ENCODE results near the gene RASGRF1.
A peak's percentile ranks its signal among the peaks of the same experiment; 100 is the strongest.

The RASGRF1 gene

DNA sequence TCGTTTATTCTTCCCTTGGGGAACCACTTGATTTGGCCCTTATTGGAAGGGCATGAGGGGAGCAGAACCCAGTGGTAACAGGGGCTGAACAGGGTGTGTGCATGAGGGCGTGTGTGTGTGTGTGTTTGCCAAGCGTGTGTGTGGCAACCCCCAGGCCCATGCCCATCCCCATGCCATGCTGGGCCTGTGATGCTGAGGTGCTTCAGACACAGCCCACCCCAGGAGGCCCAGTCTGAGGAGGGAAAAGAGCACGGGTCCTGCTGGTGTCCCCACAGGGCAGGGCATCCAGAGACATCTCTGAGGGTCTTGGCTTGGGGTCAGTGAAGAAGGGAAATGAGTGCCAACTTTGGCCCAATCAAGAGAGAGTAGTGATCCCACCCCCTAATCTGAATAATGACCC lies 71.6 kb downstream of the RASGRF1 start:
- peaks cover 17% of the 10 kb centered on the region for H3K27me3 ChIP-seq (replicated peaks; ENCODE audit: control insufficient read depth, insufficient read depth, low read length)
- H3K4me1 ChIP-seq (ENCODE audit: control insufficient read depth, insufficient read depth, low read length): no peaks in the 10 kb centered on the region
- H3K9ac ChIP-seq (ENCODE audit: low read length): no peak overlapping the region
- DNase-seq (ENCODE audit: low read depth): no peak
- H3K36me3 ChIP-seq (ENCODE audit: control insufficient read depth, insufficient read depth, low read length, severe bottlenecking): no peaks in the 10 kb centered on the region
- no peaks in the 10 kb centered on the region for H3K9me3 ChIP-seq (ENCODE audit: control insufficient read depth, low read length)
- H3K4me3 ChIP-seq (ENCODE audit: low read length): no peak overlapping the region

GRCh38 chr15:79017953-79018352 lies 72.6 kb downstream of the RASGRF1 start:
- no peaks in the 10 kb centered on the region for H3K36me3 ChIP-seq (ENCODE audit: control insufficient read depth, insufficient read depth, low read length, severe bottlenecking)
- no peak overlapping the region for H3K9ac ChIP-seq (ENCODE audit: low read length)
- no peaks in the 10 kb centered on the region for H3K4me1 ChIP-seq (ENCODE audit: control insufficient read depth, insufficient read depth, low read length)
- no peak for DNase-seq (ENCODE audit: low read depth)
- no peak overlapping the region for H3K4me3 ChIP-seq (ENCODE audit: low read length)
- H3K27me3 ChIP-seq (replicated peaks; ENCODE audit: control insufficient read depth, insufficient read depth, low read length): peaks cover 17% of the 10 kb centered on the region
- no peaks in the 10 kb centered on the region for H3K9me3 ChIP-seq (ENCODE audit: control insufficient read depth, low read length)

DNA sequence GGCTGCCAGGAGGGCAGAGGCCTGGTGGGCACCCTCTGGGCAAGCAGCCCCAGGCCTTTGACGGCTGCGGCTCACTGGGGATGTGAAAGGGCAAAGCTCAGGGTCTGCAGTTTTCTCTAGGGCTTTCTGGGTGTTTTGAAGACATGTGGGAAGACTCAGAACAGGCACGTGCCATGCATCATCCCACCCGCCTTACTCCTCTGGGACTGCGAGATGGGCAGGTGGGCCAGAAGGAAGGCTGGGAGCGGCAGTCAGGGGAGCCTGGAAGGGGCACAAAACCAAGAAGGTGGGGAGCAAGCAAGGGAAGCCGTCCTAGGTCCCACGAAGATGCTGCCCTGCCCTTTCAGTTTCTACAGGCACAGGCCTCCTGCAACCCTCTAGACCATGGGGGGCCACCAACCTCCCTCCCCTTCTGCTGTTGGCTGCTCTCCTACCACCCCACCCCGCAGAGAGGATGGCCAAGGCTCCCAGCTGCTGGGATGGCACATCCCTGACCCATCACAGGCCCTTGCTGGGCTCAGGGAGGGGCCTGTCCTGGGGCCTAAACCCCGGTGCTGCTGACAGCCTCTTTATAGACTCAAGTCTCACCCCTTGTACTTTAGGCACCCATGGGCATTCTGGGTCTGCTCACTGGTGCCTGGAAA lies 73.9 kb downstream of the RASGRF1 start:
- H3K4me3 ChIP-seq (ENCODE audit: low read length): no peak overlapping the region

GRCh38 chr15:79015416-79015815 lies 75.2 kb downstream of the RASGRF1 start:
- H3K9ac ChIP-seq (ENCODE audit: low read length): no peak overlapping the region
- H3K4me1 ChIP-seq (ENCODE audit: control insufficient read depth, insufficient read depth, low read length): no peaks in the 10 kb centered on the region
- H3K9me3 ChIP-seq (ENCODE audit: control insufficient read depth, low read length): no peaks in the 10 kb centered on the region
- H3K27me3 ChIP-seq (replicated peaks; ENCODE audit: control insufficient read depth, insufficient read depth, low read length): peaks cover 31% of the 10 kb centered on the region
- DNase-seq (ENCODE audit: low read depth): no peak
- H3K36me3 ChIP-seq (ENCODE audit: control insufficient read depth, insufficient read depth, low read length, severe bottlenecking): no peaks in the 10 kb centered on the region
- H3K4me3 ChIP-seq (ENCODE audit: low read length): no peak overlapping the region

More for the DNA sequence above, 73.9 kb downstream of the RASGRF1 start:
- no peak for DNase-seq (ENCODE audit: low read depth)
- no peaks in the 10 kb centered on the region for H3K36me3 ChIP-seq (ENCODE audit: control insufficient read depth, insufficient read depth, low read length, severe bottlenecking)
- H3K4me1 ChIP-seq (ENCODE audit: control insufficient read depth, insufficient read depth, low read length): no peaks in the 10 kb centered on the region
- H3K27me3 ChIP-seq (replicated peaks; ENCODE audit: control insufficient read depth, insufficient read depth, low read length): peaks cover 24% of the 10 kb centered on the region
- no peaks in the 10 kb centered on the region for H3K9me3 ChIP-seq (ENCODE audit: control insufficient read depth, low read length)
- H3K9ac ChIP-seq (ENCODE audit: low read length): no peak overlapping the region

DNA sequence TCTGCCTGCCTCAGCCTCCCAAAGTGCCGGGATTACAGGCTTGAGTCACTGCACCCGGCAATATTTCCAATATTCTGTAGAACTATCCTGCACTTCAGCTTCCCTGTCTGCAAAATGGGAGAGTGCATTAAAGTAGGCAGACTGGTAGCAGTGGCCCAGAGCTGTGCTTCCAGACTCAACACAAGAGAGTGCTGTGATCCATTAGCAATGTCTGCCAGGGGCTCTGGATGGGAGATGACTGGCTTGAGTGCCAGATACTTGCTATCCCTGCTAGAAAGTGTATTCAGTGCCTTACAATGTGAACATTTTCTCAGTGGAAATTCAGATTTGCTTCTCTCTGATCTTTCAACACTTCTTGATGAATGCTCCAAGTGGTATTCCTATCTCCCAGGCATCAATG lies 80.3 kb downstream of the RASGRF1 start:
- H3K4me1 ChIP-seq (ENCODE audit: control insufficient read depth, insufficient read depth, low read length): no peaks in the 10 kb centered on the region
- no peak overlapping the region for H3K9ac ChIP-seq (ENCODE audit: low read length)
- no peaks in the 10 kb centered on the region for H3K9me3 ChIP-seq (ENCODE audit: control insufficient read depth, low read length)
- DNase-seq (ENCODE audit: low read depth): no peak
- H3K27me3 ChIP-seq (replicated peaks; ENCODE audit: control insufficient read depth, insufficient read depth, low read length): peaks cover 27% of the 10 kb centered on the region
- no peak overlapping the region for H3K4me3 ChIP-seq (ENCODE audit: low read length)
- no peaks in the 10 kb centered on the region for H3K36me3 ChIP-seq (ENCODE audit: control insufficient read depth, insufficient read depth, low read length, severe bottlenecking)

DNA sequence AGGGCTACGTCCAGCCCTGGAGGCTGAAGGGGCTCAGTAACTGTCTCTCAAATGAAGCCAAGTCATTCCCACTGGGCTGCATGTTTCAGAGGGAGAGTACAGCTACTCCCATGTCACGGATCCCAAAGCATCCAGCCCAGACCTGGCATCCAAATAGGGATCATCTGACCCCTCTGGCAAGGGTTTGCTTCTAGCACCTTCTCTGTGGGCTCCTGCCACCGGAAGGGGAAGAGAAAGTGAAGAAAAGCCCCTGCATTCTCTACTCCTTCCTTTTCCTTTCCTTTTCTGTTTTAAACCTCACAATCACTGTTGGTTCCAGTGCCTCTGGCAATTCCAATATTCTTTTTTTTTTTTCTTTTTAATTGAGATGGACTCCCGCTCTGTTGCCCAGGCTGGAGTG lies 81.2 kb downstream of the RASGRF1 start:
- H3K9ac ChIP-seq (ENCODE audit: low read length): no peak overlapping the region
- peaks cover 5% of the 10 kb centered on the region for H3K4me1 ChIP-seq (ENCODE audit: control insufficient read depth, insufficient read depth, low read length)
- DNase-seq (ENCODE audit: low read depth): no peak
- H3K36me3 ChIP-seq (ENCODE audit: control insufficient read depth, insufficient read depth, low read length, severe bottlenecking): no peaks in the 10 kb centered on the region
- H3K27me3 ChIP-seq (replicated peaks; ENCODE audit: control insufficient read depth, insufficient read depth, low read length): peaks cover 24% of the 10 kb centered on the region
- H3K9me3 ChIP-seq (ENCODE audit: control insufficient read depth, low read length): no peaks in the 10 kb centered on the region
- H3K4me3 ChIP-seq (ENCODE audit: low read length): no peak overlapping the region

DNA sequence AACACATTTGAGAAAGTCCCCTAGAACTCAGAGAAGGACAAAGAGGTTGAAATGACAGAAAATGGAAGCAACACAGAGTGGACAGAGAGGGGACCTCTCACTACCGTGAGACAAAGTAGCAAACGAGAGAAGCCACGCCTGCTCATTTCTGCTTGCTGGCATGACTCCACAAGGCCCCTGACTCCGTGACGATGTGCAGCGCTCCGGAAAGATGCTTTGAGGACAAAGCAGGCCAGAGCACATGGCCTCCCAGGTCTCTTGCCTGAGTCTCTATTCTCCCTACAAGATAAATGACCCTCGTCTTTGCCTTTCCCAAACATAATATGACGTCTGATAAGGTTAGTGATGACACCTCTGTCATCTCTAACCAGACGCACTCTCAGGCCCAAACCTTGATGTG lies 81.9 kb downstream of the RASGRF1 start:
- no peak for DNase-seq (ENCODE audit: low read depth)
- Histone ChIP-seq H3K27me3 (replicated peaks; ENCODE audit: control insufficient read depth, insufficient read depth, low read length) (peaks cover 24% of the 10 kb centered on the region), H3K9me3 (ENCODE audit: control insufficient read depth, low read length) (no peaks in the 10 kb centered on the region), H3K4me3 (ENCODE audit: low read length) (no peak overlapping the region), H3K9ac (ENCODE audit: low read length) (no peak overlapping the region), H3K36me3 (ENCODE audit: control insufficient read depth, insufficient read depth, low read length, severe bottlenecking) (no peaks in the 10 kb centered on the region), H3K4me1 (ENCODE audit: control insufficient read depth, insufficient read depth, low read length) (peaks cover 9% of the 10 kb centered on the region)

DNA sequence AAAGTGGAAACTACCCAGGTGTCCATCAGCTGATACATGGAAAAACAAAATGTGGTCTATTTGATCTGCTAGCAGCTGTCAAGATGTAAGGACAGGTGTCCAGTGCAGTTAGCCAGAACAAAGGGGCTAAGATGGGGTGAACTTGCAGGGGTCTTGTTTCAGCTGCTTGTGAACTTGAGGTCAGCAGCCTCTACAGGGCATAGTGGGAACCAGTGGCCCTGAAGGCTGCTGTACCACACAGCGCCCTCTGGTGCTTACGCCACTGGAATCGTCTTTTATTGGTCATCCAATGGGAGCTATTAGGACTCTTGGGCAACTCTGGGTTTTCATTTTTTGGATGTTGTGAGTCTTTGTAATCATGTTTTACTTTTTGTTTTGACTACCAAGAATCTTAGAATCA lies 83.5 kb downstream of the RASGRF1 start:
- Histone ChIP-seq H3K9me3 (ENCODE audit: control insufficient read depth, low read length) (no peaks in the 10 kb centered on the region), H3K9ac (ENCODE audit: low read length) (no peak overlapping the region), H3K4me1 (ENCODE audit: control insufficient read depth, insufficient read depth, low read length) (peaks cover 9% of the 10 kb centered on the region), H3K4me3 (ENCODE audit: low read length) (no peak overlapping the region), H3K27me3 (replicated peaks; ENCODE audit: control insufficient read depth, insufficient read depth, low read length) (peaks cover 20% of the 10 kb centered on the region), H3K36me3 (ENCODE audit: control insufficient read depth, insufficient read depth, low read length, severe bottlenecking) (no peaks in the 10 kb centered on the region)
- no peak for DNase-seq (ENCODE audit: low read depth)

DNA sequence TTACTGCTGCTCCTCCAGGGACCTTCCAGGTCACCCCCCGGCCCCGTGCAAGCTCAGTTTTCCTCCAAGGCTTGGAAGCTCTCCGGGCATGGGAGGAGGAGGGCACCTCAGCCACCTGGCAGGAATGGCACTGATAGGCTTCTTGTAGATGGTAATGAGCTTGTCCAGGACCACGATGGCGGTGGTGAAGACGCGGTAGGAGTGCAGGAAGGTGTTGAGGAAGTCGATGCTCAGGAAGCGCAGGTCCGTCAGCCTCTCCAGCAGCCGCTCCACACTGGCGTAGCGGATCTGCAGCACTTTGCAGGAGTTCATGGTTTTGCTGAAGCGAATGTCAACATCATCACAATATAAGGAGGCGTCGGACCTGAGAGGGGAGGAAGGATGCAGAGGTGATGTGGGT lies 84.5 kb downstream of the RASGRF1 start:
- H3K27me3 ChIP-seq (replicated peaks; ENCODE audit: control insufficient read depth, insufficient read depth, low read length): peaks cover 11% of the 10 kb centered on the region
- no peak overlapping the region for H3K4me3 ChIP-seq (ENCODE audit: low read length)
- H3K9ac ChIP-seq (ENCODE audit: low read length): no peak overlapping the region
- no peaks in the 10 kb centered on the region for H3K36me3 ChIP-seq (ENCODE audit: control insufficient read depth, insufficient read depth, low read length, severe bottlenecking)
- no peaks in the 10 kb centered on the region for H3K9me3 ChIP-seq (ENCODE audit: control insufficient read depth, low read length)
- H3K4me1 ChIP-seq (ENCODE audit: control insufficient read depth, insufficient read depth, low read length): peaks cover 9% of the 10 kb centered on the region
- no peak for DNase-seq (ENCODE audit: low read depth)

DNA sequence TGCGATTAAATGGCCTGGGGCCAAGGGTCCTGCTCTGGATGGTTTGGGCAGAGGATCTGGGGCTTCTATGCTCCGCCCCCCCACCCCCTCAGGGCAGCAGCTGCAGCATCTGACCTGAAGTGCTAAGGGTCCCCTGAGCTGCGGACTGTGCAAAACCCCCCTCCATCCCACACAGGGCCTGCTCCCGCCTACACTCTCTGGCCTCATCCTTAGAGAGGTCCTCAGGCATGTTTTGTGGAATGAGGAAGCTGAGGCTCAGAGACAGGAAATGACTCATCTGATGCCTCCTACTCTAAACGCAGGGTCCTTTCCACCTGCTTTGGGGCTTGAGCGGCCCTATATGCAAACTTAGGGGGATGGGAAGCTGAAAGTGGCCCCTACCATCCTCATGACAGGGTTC lies 86.2 kb downstream of the RASGRF1 start:
- DNase-seq (ENCODE audit: low read depth): peak; percentile 67
- Histone ChIP-seq H3K4me1 (ENCODE audit: control insufficient read depth, insufficient read depth, low read length) (peaks cover 9% of the 10 kb centered on the region), H3K9me3 (ENCODE audit: control insufficient read depth, low read length) (no peaks in the 10 kb centered on the region), H3K4me3 (ENCODE audit: low read length) (no peak overlapping the region), H3K9ac (ENCODE audit: low read length) (no peak overlapping the region), H3K36me3 (ENCODE audit: control insufficient read depth, insufficient read depth, low read length, severe bottlenecking) (no peaks in the 10 kb centered on the region), H3K27me3 (replicated peaks; ENCODE audit: control insufficient read depth, insufficient read depth, low read length) (peaks cover 6% of the 10 kb centered on the region)

DNA sequence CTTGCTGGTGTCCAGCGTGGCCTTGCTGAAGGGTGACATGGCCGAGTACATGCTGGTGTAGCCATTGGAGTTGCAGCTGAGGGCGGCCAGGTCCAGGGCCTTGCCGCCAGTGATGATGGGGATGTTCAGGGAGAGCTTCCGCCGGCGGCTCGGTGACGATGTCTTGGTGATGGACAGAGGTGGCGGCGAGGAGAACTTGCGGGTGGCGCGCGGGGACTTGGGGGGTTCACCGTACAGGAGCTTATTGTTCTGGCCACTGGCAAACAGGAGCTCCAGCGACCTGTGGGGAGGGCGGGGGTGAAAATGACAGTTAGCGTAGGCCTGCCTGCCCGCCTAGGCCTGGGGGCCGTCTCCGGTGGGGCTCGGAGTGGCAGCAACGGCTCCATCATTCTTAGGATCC lies 86.7 kb downstream of the RASGRF1 start:
- no peak overlapping the region for H3K4me3 ChIP-seq (ENCODE audit: low read length)
- no peak overlapping the region for H3K9ac ChIP-seq (ENCODE audit: low read length)
- peaks cover 3% of the 10 kb centered on the region for H3K27me3 ChIP-seq (replicated peaks; ENCODE audit: control insufficient read depth, insufficient read depth, low read length)
- H3K9me3 ChIP-seq (ENCODE audit: control insufficient read depth, low read length): no peaks in the 10 kb centered on the region
- no peak for DNase-seq (ENCODE audit: low read depth)
- H3K36me3 ChIP-seq (ENCODE audit: control insufficient read depth, insufficient read depth, low read length, severe bottlenecking): no peaks in the 10 kb centered on the region
- peaks cover 9% of the 10 kb centered on the region for H3K4me1 ChIP-seq (ENCODE audit: control insufficient read depth, insufficient read depth, low read length)

GRCh38 chr15:79003301-79003700 lies 87.3 kb downstream of the RASGRF1 start:
- H3K4me3 ChIP-seq (ENCODE audit: low read length): no peak overlapping the region

More at GRCh38 chr15:79003301-79003700, 87.3 kb downstream of the RASGRF1 start:
- H3K36me3 ChIP-seq (ENCODE audit: control insufficient read depth, insufficient read depth, low read length, severe bottlenecking): no peaks in the 10 kb centered on the region
- no peaks in the 10 kb centered on the region for H3K9me3 ChIP-seq (ENCODE audit: control insufficient read depth, low read length)
- H3K4me1 ChIP-seq (ENCODE audit: control insufficient read depth, insufficient read depth, low read length): peaks cover 9% of the 10 kb centered on the region
- H3K9ac ChIP-seq (ENCODE audit: low read length): no peak overlapping the region
- no peak for DNase-seq (ENCODE audit: low read depth)
- H3K27me3 ChIP-seq (replicated peaks; ENCODE audit: control insufficient read depth, insufficient read depth, low read length): no peaks in the 10 kb centered on the region
